Right renal pelvis (tissue), 4 donors: Measurements from ENCODE around the gene NDUFV2. TPM values are rescaled to one million over a fixed set of nuclear protein-coding genes. Genes with fewer than 3 reads are reported as not detected.
"Not testable (repeated sequence)": the region's sequence is repeated elsewhere in the genome, so short reads cannot be mapped to it uniquely, and the experiment has no call there.

Experiments used
- DNase-seq, 4 donors: peaks; one replicate each; pipeline ENCODE4 v3.0.0-alpha.2; 2013; ENCODE audit warnings: low read depth in 4 of 4, low spot score in 3 of 4, missing footprints in 1 of 4
- polyA plus RNA-seq, 4 donors: library from polyadenylated mRNA; unstranded; fragments of 120-200 nt; gene quantifications; one replicate each; pipeline ENCODE4 v1.2.1, GENCODE V29; 2013; ENCODE audit not compliant: insufficient read length in 4 of 4

Gene NDUFV2
- polyA plus RNA-seq, 4 donors = 133 to 163 (median 156) TPM

DNA sequence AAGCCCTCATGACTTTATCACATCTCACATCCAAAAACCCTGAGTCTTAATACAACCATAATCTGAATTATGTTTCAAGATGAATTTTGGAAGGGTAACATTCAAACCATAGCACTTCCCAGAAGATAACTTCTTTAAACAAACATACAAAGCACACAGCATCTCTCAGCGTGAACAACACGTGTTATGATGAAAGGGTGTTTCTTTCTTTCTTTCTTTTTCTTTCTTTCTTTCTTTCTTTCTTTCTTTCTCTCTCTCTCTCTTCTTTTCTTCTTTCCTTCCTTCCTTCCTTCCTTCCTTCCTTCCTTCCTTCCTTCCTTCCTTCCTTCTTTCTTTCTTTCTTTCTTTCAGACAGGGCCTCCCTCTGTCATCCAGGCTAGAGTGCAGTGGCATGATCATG, 13.8 kb upstream of the NDUFV2 start:
- DNase-seq = not testable (repeated sequence)

- DNase-seq = no peak
These were observed 11.9 kb upstream of the NDUFV2 start for GRCh38 chr18:9090578-9090977.

DNA sequence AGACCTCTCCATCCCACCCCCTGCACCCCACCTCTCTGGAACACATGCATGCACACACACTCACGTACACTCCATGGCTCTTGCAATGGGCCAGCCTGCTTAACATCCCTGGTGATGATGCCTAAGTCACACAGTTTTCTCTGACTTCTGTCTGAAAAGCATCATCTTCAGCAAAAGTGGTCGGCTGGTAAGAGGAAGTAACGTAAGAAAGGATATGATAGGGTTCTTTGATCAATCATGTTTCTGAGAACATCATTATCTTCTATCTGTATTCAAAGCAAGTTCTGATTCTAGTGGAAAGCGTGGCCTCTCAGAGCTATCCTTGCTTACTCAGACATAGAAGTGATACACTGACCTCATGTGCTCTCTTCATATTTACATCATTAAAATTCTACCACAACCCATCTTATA, 11.4 kb upstream of the NDUFV2 start:
- no peak for DNase-seq

DNA sequence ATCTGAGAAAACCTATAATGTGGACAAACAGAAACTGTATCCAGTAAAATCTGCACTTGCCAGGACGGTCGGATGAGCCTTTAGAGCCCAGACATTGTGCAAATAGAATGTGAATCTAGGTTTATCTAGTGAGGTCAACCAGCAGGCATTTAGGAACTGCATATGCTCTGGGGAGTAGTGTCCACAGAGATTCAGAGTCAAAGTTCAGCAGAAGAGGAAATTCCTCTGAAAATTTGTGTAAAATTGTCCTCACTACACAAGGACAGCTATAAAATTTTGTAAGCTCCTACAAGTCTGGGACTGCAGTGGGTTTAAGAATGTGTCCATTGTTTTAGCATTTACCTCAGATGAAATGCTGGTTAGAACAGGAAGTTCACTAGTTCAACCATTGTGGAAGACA, 9.8 kb upstream of the NDUFV2 start:
- DNase-seq = no peak

- not testable (repeated sequence) for DNase-seq
These were observed 9.4 kb upstream of the NDUFV2 start for GRCh38 chr18:9093109-9093508.

DNA sequence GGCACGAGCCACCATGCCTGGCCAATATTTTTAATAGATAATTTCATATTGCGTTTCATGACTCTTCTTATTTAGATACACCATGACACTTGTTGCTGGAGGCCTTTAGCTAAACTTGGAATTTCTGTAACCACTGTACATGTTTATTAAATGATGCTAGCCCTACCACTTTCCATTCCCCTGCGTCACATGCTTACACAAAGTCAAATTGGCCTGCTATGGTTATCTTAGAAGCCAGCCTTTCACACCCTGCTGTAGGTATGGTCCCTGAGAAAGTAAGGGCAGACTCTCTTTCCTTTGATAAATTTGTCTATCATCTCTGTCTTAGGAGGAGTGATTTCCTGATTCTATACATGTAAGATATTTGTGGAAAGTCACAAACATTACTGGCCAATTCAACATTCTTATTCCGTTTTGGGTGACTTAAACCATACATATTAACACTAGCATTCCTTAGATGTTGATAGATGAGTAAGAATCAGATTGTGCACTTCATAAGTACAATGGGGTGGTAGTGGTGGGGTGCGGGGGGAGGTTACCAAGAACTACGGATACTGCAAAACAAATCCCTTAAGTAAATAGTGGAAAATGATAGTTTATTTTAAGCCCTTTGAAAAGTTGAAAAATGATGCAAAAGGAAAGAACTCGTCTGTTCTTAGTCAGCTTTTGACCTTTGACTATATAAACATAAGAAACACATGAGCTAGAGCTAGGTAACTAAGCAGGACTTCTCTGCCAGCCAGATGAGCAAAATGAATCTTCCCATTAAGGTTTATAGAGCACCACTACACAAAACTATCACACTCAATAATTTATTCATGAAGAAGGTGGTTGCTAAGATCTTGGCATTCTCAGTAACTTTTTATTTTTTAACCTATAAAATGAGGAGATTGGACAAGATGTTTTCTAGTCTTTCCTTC, 7.9 kb upstream of the NDUFV2 start:
- DNase-seq = no peak

DNA sequence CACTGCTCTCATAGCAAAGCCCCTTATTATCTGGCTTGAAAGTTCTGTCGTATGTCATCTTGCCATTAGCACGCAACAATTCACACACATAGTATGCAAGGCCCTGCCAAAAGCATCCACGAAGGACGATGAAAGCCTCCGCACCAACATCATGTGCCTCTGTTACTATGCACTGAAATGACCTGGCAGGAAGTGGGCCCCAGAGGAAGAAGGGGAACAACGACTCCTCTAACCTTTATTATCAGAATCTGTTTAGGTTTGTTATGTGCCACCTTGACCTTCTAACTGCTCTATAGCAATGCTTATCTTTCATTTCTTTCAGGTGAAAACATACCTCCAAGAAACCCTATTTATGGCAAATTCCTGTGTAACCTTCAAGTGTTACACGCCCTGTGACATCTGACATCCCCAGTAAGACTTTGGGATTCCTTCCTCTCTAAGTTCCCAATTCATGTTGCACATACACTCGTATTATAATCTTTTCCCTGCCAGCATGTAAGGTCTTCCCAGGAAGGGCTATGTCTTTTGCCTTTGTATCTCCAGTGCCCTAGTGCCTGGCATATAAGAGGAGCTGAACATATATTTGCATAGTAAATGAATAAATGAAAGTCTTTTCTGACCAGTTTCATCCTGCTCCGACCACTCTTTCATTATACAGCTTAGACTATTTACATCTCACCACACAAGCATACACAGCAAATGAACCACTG, 7.0 kb upstream of the NDUFV2 start:
- no peak for DNase-seq

DNA sequence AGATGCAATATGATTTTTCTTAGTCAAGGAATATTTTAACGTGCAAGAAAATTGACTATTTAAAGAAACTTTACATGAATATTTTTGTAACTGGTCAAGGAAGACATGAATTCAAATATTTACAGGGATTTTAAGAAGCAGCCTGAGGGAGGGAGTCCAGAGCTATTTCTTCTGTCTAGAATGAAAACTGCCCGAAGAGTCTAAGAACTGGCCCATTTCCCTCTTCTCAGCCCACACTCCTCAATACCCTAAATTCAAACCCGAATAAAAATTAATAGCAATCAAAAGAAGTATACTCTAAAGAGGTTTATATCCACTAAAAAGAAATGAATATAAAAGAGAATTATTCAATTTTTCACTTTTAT, 6.5 kb upstream of the NDUFV2 start:
- no peak for DNase-seq

DNA sequence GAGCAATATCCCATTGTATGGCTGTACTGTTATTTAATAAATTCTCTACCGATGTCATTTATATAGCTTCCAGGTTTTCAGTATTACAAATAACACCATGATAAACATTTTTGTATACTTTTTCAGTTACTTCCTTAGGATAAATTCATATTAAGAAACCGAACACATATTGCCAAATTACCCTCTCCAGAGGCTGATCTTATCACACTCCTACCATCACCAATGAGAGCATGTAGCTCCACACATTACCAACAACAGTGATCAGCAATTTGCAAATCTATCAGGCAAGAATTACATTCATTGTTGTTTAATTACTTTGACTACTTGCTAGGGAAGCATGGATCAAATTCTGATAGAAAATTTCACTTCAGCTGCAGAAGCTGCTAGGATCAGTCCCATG, 5.8 kb upstream of the NDUFV2 start:
- no peak for DNase-seq

DNA sequence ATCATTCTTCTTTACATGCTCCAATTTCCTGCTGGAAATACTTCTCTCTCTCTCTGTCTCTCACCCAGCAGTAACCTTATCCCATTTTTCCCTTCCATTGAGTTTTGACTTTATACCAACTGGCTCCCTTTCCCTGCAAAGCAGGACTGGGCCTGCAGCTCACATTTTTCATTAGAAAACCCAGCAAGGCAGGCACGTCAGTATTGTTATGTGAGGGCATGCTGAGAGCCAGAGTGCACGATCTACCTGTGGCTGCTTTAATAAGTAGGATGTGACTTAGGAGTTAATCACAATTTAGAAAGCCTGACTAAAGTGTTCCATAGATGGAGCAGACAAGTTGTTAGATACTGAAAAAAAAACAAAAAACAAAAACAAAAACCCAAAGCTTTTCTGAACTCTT, 5.2 kb upstream of the NDUFV2 start:
- DNase-seq = no peak

DNA sequence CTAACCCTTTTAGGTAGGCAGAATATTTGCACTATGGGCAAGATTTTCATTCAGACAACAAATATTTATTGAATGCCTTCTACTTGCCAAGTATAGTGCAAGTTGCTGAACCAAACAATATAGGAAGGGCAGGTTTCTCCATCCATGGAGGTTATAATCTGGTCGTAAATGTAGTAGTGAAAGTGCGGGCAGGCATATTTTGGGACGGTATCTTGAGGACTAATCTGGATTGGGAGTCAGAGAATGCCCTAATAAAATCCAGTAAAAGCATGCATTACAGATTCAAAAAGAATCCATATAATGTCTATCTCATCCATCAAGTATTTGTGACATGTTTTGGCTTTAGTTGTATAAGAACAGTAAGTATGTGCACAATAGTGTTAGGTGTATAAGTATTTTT, 1.7 kb upstream of the NDUFV2 start:
- DNase-seq = no peak

DNA sequence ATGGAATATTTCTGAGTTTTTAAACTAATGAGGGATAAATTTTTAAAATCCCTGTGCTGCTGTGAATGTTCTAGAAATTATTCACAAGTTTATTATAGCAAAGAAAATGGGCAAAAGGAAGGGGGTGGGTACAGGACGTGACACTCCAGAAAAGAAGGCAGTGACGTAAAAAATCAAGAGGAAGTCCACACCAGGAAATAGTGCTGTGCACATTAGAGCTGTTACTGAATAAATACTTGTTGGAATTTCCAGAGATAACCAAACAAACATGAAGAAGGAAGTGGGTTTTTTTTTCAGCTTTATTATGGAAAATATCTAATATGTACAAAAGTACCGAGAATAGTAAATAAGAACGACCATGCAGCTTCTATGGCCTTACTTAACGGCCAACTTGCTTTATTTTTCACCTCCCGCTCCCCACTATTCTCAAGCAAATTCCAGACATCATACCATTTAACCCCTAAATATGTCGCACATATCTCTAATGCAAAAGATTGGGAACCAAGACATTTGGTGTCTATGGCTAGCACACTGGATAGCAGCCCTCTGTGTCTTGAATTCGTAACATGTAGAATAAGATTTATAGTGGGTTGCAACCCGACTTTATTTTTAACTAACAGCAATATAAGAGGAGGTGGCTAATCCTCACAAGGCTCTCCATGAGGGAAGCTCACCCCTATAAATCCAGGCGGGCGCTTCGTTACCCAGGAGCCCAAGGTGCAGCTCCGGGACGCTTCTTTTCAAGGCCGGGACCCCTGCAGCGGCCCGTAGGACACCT, 580 bp upstream of the NDUFV2 start:
- DNase-seq = peak; percentile 14 to 40 (median 23)

- DNase-seq = peak in 2 of 4 donors; percentile 31 to 34
These were observed 926 bp downstream of the NDUFV2 start for GRCh38 chr18:9103376-9103873.

DNA sequence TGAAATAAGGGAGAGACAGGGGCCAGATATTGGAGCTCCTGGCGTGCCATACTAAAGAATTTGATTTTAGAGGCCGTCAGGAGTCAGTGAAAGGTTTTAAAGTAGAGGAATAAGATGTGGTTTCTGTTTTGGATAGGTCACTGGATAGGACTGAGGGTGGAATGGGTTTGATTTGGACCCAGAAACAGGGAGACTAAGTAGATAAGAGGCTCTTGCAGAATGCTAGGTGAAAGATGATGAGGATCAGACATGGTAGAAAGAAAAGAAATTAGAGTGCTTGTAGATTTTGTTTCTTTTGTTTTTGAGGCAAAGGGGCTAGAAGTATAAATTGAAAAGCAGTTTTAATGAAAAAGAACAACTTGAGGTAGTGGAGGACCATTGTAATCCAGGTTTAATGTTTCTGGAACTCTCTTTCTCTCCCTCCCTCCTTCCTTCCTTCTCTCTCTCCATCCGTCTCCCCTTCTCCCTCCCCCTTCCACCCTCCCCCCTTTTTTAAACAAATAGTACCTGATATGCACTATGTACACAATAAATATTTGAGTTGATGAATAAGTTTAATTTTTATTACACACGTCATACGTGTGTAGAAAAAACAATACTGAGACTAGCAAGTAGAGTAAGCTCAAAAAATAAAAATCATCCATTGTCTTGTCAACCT, 1.9 kb downstream of the NDUFV2 start:
- DNase-seq = no peak

- DNase-seq = no peak
These were observed 2.9 kb downstream of the NDUFV2 start for GRCh38 chr18:9105420-9105819.

- DNase-seq = no peak
These were observed 3.6 kb downstream of the NDUFV2 start for GRCh38 chr18:9106094-9106493.

GRCh38 chr18:9106800-9107584, 4.5 kb downstream of the NDUFV2 start:
- no peak for DNase-seq

- DNase-seq = no peak
These were observed 6.4 kb downstream of the NDUFV2 start for GRCh38 chr18:9108911-9109310.

DNA sequence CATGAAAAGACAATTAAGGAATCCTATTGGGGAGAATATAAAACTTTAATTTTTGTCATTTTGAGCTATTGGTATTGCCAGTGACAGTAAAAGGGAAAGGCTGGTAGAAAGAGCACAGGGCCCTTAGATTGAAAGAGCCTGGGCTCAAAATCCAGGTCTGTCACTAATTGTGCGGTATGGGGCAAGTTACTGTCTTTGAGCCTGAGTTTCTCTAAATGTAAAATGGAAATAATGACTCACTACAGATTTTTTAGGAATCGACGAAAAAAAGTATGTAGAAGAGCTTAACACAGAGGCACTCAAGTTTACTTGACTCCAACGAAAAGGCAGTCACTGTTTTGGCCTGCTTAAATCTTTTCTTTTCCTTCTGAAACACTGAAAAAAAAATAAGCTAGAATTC, 7.0 kb downstream of the NDUFV2 start:
- no peak for DNase-seq
